ENCODE measurements around the gene BLVRB.
"Not testable (repeated sequence)": the region's sequence is repeated elsewhere in the genome, so short reads cannot be mapped to it uniquely, and the experiment has no call there.

- TF ChIP-seq EZH2 (IDR thresholded peaks at IDR 0.05; ENCODE audit: low read length); CTCF (optimal IDR thresholded peaks at IDR 0.05 in 1 of 3, IDR thresholded peaks at IDR 0.05 in 1 of 3, conservative IDR thresholded peaks at IDR 0.05 in 1 of 3; ENCODE audit: extremely low read depth in 1 of 3, insufficient read depth in 2 of 3, low read length in 3 of 3): not testable (repeated sequence)
Observed at GRCh38 chr19:40428197-40428596, 37.3 kb downstream of the BLVRB start.
